ENCODE measurements around the gene INPP1.

GRCh38 chr2:190412966-190413365, 69.6 kb downstream of the INPP1 start:
- no peak for TF ChIP-seq CTCF (IDR thresholded peaks at IDR 0.05)
- no peak for TF ChIP-seq POLR2A (IDR thresholded peaks at IDR 0.05)
- no peak for TF ChIP-seq POLR2AphosphoS5 (IDR thresholded peaks at IDR 0.05; ENCODE audit: insufficient read depth in 1 of 2, low read depth in 1 of 2)
